ENCODE results near the gene DENR. TPM values are rescaled to one million over a fixed set of nuclear protein-coding genes. Genes with fewer than 3 reads are reported as not detected.
"Not testable (repeated sequence)": the region's sequence is repeated elsewhere in the genome, so short reads cannot be mapped to it uniquely, and the experiment has no call there.

Gene DENR
- total RNA-seq, 4 donors from 2014 or later, result 3.6 to 31.6 (median 23.5) TPM

DNA sequence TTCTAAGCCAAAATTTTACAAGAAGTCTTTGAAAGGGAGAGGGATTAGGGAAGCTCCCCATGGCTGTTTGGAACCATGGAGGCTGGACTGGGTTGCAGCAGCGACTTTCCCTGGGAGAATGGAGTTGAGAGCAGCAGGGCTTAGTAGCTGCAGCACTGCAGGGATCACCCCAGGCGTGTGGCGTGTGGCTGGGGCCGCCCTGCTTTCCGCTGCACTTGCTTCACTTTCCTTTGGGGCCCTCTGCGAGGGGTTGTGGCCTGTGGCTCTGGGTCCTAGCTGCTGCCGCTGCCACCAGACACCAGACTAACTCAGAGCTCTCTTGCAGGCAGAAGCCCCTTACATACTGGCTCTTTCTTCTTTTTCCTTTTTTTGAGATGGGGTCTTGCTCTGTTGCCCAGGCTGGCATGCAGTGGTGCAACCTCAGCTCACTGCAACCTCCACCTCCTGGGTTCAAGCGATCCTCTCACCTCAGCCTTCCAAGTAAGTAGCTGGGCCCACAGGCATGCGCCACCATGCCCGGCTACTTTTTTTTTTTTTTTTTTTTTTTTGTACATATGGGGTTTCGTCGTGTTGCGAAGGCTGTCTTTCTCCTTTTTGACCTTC is 47.1 kb downstream of the DENR start:
- in situ Hi-C loops (cut with MboI; ENCODE audit: low pct_ligation_motif_present in 1 of 4, low pct_unique_long_range_greater_than_20kb in 1 of 4, low sequenced_read_pairs in 3 of 4) (loop anchor here in 1 of 4 donors (10.0 kb wide), 1 partner anchor 155 kb away; no protein-coding TSS in a partner anchor), intact Hi-C loops (cut with DNase I; ENCODE audit: low total_unique reads) (loop anchor here (10.0 kb wide), 1 partner anchor 155 kb away; no protein-coding TSS in a partner anchor)
- DNase-seq, result no peak
- Histone ChIP-seq H3K9me3 (no peaks in the 10 kb centered on the region), H3K36me3 (no peaks in the 10 kb centered on the region), H3K27me3 (no peaks in the 10 kb centered on the region), H3K4me3 (no peak overlapping the region), H3K27ac (no peak overlapping the region), H3K4me1 (no peaks in the 10 kb centered on the region)
- TF ChIP-seq, protein P1, sequence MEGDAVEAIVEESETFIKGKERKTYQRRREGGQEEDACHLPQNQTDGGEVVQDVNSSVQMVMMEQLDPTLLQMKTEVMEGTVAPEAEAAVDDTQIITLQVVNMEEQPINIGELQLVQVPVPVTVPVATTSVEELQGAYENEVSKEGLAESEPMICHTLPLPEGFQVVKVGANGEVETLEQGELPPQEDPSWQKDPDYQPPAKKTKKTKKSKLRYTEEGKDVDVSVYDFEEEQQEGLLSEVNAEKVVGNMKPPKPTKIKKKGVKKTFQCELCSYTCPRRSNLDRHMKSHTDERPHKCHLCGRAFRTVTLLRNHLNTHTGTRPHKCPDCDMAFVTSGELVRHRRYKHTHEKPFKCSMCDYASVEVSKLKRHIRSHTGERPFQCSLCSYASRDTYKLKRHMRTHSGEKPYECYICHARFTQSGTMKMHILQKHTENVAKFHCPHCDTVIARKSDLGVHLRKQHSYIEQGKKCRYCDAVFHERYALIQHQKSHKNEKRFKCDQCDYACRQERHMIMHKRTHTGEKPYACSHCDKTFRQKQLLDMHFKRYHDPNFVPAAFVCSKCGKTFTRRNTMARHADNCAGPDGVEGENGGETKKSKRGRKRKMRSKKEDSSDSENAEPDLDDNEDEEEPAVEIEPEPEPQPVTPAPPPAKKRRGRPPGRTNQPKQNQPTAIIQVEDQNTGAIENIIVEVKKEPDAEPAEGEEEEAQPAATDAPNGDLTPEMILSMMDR (IDR thresholded peaks at IDR 0.05), result no peak
- TF ChIP-seq EP300 (IDR thresholded peaks at IDR 0.05; ENCODE audit: low read depth) (no peak), POLR2A (IDR thresholded peaks at IDR 0.05) (no peak), POLR2AphosphoS5 (IDR thresholded peaks at IDR 0.05) (no peak)
- 86 to 94% methylated on average over 6 to 13 of the region's 13 CpGs for WGBS, 2 donors (ENCODE audit: low coverage in 1 of 2)

DNA sequence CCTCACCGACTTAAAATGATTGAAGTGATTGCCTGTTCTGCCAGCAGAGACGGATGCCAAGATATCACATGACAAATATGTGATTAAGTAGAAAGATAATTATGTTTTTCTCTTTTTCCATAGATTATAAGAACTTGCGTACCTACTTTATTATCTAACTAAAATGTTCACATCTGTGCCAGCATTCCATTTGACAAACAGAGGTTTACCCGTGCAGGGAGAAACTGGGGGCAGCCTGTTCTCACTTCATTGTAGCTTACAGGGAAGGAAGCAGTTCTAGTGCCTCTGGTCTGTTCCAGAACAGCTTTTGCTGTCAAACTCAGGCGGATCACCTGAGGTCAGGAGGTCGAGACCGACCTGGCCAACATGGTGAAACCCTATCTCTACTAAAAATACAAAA is 51.3 kb downstream of the DENR start:
- no peaks in the 10 kb centered on the region for H3K4me1 ChIP-seq
- H3K9me3 ChIP-seq, result no peaks in the 10 kb centered on the region
- in situ Hi-C loops (cut with MboI; ENCODE audit: low pct_ligation_motif_present in 1 of 4, low pct_unique_long_range_greater_than_20kb in 1 of 4, low sequenced_read_pairs in 3 of 4) (no loop called here), intact Hi-C loops (cut with DNase I; ENCODE audit: low total_unique reads) (loop anchor here (10.0 kb wide), 1 partner anchor 151 kb away; no protein-coding TSS in a partner anchor)
- no peak overlapping the region for H3K27ac ChIP-seq
- H3K27me3 ChIP-seq, result no peaks in the 10 kb centered on the region
- H3K36me3 ChIP-seq, result no peaks in the 10 kb centered on the region
- TF ChIP-seq, protein P1 (IDR thresholded peaks at IDR 0.05), result no peak
- TF ChIP-seq POLR2AphosphoS5 (IDR thresholded peaks at IDR 0.05) (no peak), POLR2A (IDR thresholded peaks at IDR 0.05) (no peak), EP300 (IDR thresholded peaks at IDR 0.05; ENCODE audit: low read depth) (no peak)
- no peak overlapping the region for H3K4me3 ChIP-seq
- no peak for DNase-seq
- 79% methylated on average over 7 of the region's 7 CpGs; no CpG with 5 or more reads in 1 of the 2 donors for WGBS, 2 donors (ENCODE audit: low coverage in 1 of 2)

DNA sequence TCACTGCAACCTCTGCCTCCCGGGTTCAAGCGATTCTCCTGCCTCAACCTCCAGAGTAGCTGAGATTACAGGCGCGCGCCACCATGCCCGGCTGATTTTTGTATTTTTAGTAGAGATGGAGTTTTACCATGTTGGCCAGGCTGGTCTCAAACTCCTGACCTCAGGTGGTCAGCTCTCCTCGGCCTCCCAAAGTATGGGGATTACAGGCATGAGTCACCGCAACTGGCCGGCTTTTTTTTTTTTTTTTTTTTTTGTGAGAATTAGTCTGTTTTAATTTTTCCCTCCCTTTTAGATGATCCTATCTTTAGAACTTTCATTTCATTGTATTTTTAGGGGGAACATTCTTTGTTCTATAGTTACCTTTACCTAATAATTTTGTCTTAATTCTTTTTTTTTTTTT is 52.3 kb downstream of the DENR start:
- in situ Hi-C loops (cut with MboI; ENCODE audit: low pct_ligation_motif_present in 1 of 4, low pct_unique_long_range_greater_than_20kb in 1 of 4, low sequenced_read_pairs in 3 of 4); H3K27ac ChIP-seq; H3K4me3 ChIP-seq; DNase-seq; H3K36me3 ChIP-seq; H3K4me1 ChIP-seq; H3K27me3 ChIP-seq; H3K9me3 ChIP-seq: not testable (repeated sequence)
- 90% methylated on average over 9 of the region's 9 CpGs; no CpG with 5 or more reads in 1 of the 2 donors for WGBS, 2 donors (ENCODE audit: low coverage in 1 of 2)
- intact Hi-C loops (cut with DNase I; ENCODE audit: low total_unique reads), result loop anchor here (10.0 kb wide), 1 partner anchor 150 kb away; no protein-coding TSS in a partner anchor

DNA sequence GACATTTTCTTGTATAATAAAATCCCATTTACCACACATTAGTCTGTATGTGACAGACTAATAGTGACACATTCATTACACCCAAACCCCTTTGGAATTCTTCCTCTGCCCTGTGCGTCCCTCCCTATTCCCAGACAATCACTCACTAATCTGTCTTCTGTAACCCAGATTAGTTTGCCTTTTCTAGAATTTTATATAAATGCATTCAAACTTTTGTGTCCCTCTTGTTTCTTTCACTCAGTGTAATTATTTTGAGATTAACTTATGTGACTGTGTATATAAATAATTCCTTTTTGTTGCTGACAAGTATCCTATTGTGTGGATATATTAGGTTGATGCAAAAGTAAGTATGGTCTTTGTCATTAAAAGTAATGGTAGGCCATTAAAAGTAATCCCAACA is 55.0 kb downstream of the DENR start:
- no peaks in the 10 kb centered on the region for H3K27me3 ChIP-seq

More for the DNA sequence above, 55.0 kb downstream of the DENR start:
- no peaks in the 10 kb centered on the region for H3K9me3 ChIP-seq
- H3K4me1 ChIP-seq, result no peaks in the 10 kb centered on the region
- no peak for DNase-seq
- H3K27ac ChIP-seq, result no peak overlapping the region
- in situ Hi-C loops (cut with MboI; ENCODE audit: low pct_ligation_motif_present in 1 of 4, low pct_unique_long_range_greater_than_20kb in 1 of 4, low sequenced_read_pairs in 3 of 4), result no loop called here
- TF ChIP-seq POLR2AphosphoS5 (IDR thresholded peaks at IDR 0.05), result no peak
- TF ChIP-seq EP300 (IDR thresholded peaks at IDR 0.05; ENCODE audit: low read depth), result no peak
- no peak for TF ChIP-seq POLR2A (IDR thresholded peaks at IDR 0.05)
- TF ChIP-seq, protein P1 (IDR thresholded peaks at IDR 0.05), result no peak
- no peaks in the 10 kb centered on the region for H3K36me3 ChIP-seq
- intact Hi-C loops (cut with DNase I; ENCODE audit: low total_unique reads), result loop anchor here (10.0 kb wide), 1 partner anchor 147 kb away; no protein-coding TSS in a partner anchor
- WGBS, 2 donors (ENCODE audit: low coverage in 1 of 2), result 78 to 95% methylated on average over 1 of the region's 1 CpG
- no peak overlapping the region for H3K4me3 ChIP-seq

Data from transverse colon (tissue), 4 donors.